Vagina (tissue), 2 donors: Measurements from ENCODE around the gene AURKAIP1.

Experiments used
- POLR2A ChIP-seq, 2 donors: fragments of 450-650 bp; IDR thresholded peaks; one replicate each; pipeline ENCODE4 v1.6.1; 2017; ENCODE audit warnings: antibody characterized with exemption in 2 of 2, mild to moderate bottlenecking in 2 of 2, moderate library complexity in 2 of 2
- TF ChIP-seq, protein P1 (sequence below), 3 experiments: fragments of 450-650 bp in 2 of 3; fragments of 200-600 bp in 1 of 3; sonication (generic) in 1 of 3; IDR thresholded peaks; one replicate each; pipeline ENCODE4 v1.5.1; 2017 to 2019; ENCODE audit warnings: antibody characterized with exemption in 3 of 3, mild to moderate bottlenecking in 2 of 3, moderate library complexity in 2 of 3

- TF ChIP-seq POLR2A (IDR thresholded peaks at IDR 0.05): no peak
- TF ChIP-seq, protein P1, sequence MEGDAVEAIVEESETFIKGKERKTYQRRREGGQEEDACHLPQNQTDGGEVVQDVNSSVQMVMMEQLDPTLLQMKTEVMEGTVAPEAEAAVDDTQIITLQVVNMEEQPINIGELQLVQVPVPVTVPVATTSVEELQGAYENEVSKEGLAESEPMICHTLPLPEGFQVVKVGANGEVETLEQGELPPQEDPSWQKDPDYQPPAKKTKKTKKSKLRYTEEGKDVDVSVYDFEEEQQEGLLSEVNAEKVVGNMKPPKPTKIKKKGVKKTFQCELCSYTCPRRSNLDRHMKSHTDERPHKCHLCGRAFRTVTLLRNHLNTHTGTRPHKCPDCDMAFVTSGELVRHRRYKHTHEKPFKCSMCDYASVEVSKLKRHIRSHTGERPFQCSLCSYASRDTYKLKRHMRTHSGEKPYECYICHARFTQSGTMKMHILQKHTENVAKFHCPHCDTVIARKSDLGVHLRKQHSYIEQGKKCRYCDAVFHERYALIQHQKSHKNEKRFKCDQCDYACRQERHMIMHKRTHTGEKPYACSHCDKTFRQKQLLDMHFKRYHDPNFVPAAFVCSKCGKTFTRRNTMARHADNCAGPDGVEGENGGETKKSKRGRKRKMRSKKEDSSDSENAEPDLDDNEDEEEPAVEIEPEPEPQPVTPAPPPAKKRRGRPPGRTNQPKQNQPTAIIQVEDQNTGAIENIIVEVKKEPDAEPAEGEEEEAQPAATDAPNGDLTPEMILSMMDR (IDR thresholded peaks at IDR 0.05): no peak
Observed at GRCh38 chr1:1346501-1346890, 28.5 kb downstream of the AURKAIP1 start.
